COLO668 (cell line): ENCODE measurements around the gene STK11.

Experiments used
- DNase-seq: peaks from one replicate; lab custom pipeline; 2025; ENCODE audit not compliant: unreplicated experiment; lab: John Stamatoyannopoulos, UW

The STK11 gene

GRCh38 chr19:1248786-1249297 is 43.3 kb downstream of the STK11 start:
- peak; percentile 88 for DNase-seq

GRCh38 chr19:1249298-1249989 is 43.9 kb downstream of the STK11 start:
- peak; percentile 98 for DNase-seq

- DNase-seq = peak; percentile 60
These were observed 44.4 kb downstream of the STK11 start for GRCh38 chr19:1249990-1250436.

GRCh38 chr19:1250437-1251260 is 45.1 kb downstream of the STK11 start:
- DNase-seq = peak; percentile 83

- peak; percentile 86 for DNase-seq
These were observed 46.0 kb downstream of the STK11 start for GRCh38 chr19:1251330-1252220.

- peak; percentile 76 for DNase-seq
These were observed 46.7 kb downstream of the STK11 start for GRCh38 chr19:1252221-1252820.

GRCh38 chr19:1252821-1253513 is 47.4 kb downstream of the STK11 start:
- DNase-seq = peak; percentile 79

GRCh38 chr19:1253514-1254080 is 48.0 kb downstream of the STK11 start:
- no peak for DNase-seq

- no peak for DNase-seq
These were observed 48.5 kb downstream of the STK11 start for GRCh38 chr19:1254081-1254527.

GRCh38 chr19:1254530-1255185 is 49.1 kb downstream of the STK11 start:
- no peak for DNase-seq

GRCh38 chr19:1255186-1256161 is 49.9 kb downstream of the STK11 start:
- no peak for DNase-seq

- no peak for DNase-seq
These were observed 51.3 kb downstream of the STK11 start for GRCh38 chr19:1256646-1257474.

- no peak for DNase-seq
These were observed 52.0 kb downstream of the STK11 start for GRCh38 chr19:1257475-1258162.

GRCh38 chr19:1258163-1258492 is 52.5 kb downstream of the STK11 start:
- DNase-seq = no peak

GRCh38 chr19:1258707-1259205 is 53.2 kb downstream of the STK11 start:
- DNase-seq = no peak

- peak; percentile 72 for DNase-seq
These were observed 53.8 kb downstream of the STK11 start for GRCh38 chr19:1259206-1259875.
